IMR-90 (cell line): ENCODE results near the gene NEDD4L.

Experiments
- CEBPB ChIP-seq: IDR thresholded peaks from 2 replicates; pipeline ENCODE4 v1.6.1; 2012; ENCODE audit warnings: low read depth, low read length, improper control_type of control experiment
- CTCF ChIP-seq: conservative IDR thresholded peaks from 2 replicates; pipeline ENCODE4 v1.5.1; 2012; ENCODE audit warnings: mild to moderate bottlenecking, low read depth, low read length, improper control_type of control experiment
- ELK1 ChIP-seq: fragments of 150-350 bp; IDR thresholded peaks from 2 replicates; pipeline ENCODE4 v1.6.1; 2016; ENCODE audit warnings: low read depth, mild to moderate bottlenecking, low read length, moderate library complexity, borderline replicate concordance
- POLR2A ChIP-seq: IDR thresholded peaks from 2 replicates; pipeline ENCODE4 v1.6.1; 2012; ENCODE audit warnings: mild to moderate bottlenecking, low read depth, low read length
- RCOR1 ChIP-seq: IDR thresholded peaks from 2 replicates; pipeline ENCODE4 v1.6.1; 2012; ENCODE audit warnings: mild to moderate bottlenecking, low read length, improper control_type of control experiment; ENCODE audit not compliant: insufficient replicate concordance
- SMC3 ChIP-seq: fragments of 150-350 bp; IDR thresholded peaks from 2 replicates; pipeline ENCODE4 v1.6.1; 2016; ENCODE audit warnings: low read depth, mild to moderate bottlenecking, antibody characterized with exemption, low read length, moderate library complexity
- USF2 ChIP-seq: fragments of 150-350 bp; IDR thresholded peaks from 2 replicates; pipeline ENCODE4 v1.6.1; 2017; ENCODE audit warnings: mild to moderate bottlenecking, antibody characterized with exemption, low read length, low read depth

- TF ChIP-seq RCOR1 = no peak
- no peak for TF ChIP-seq POLR2A
- TF ChIP-seq CTCF = no peak
- no peak for TF ChIP-seq SMC3
- no peak for TF ChIP-seq USF2
- TF ChIP-seq CEBPB = no peak
- no peak for TF ChIP-seq ELK1
Observed at GRCh38 chr18:58023108-58023507, 20.9 kb upstream of the NEDD4L start.
